HepG2 (cell line): ENCODE measurements around the gene HNRNPUL2. TPM values are rescaled to one million over a fixed set of nuclear protein-coding genes. Genes with fewer than 3 reads are reported as not detected.
A peak's percentile ranks its signal among the peaks of the same experiment; 100 is the strongest.

Experiments used
- ASH2L ChIP-seq: fragments of 300-600, 200-600 bp; sonication (generic); IDR thresholded peaks from 2 replicates; pipeline ENCODE4 v1.7.0; 2017; ENCODE audit warnings: low read depth, mild to moderate bottlenecking, moderate library complexity, mixed read lengths, low read length; ENCODE audit not compliant: insufficient read length
- CHD2 ChIP-seq: IDR thresholded peaks from 2 replicates; pipeline ENCODE4 v1.6.1; 2011; ENCODE audit warnings: low read depth, low read length, improper control_type of control experiment
- DR1 ChIP-seq: sonication (generic); formaldehyde crosslinking; IDR thresholded peaks from 2 replicates; pipeline ENCODE4 v1.8.0; 2021; ENCODE audit warnings: mild to moderate bottlenecking, missing genetic modification reagents, inconsistent platforms
- KDM3A ChIP-seq: IDR thresholded peaks from 2 replicates; pipeline ENCODE4 v1.6.1; 2018; ENCODE audit warnings: low read depth, missing compliant biosample characterization
- MAFK ChIP-seq, 2 experiments: IDR thresholded peaks in 1 of 2; conservative IDR thresholded peaks in 1 of 2; 2 replicates each; pipeline ENCODE4 v1.6.1; 2011; ENCODE audit warnings: improper control_type of control experiment in 2 of 2, low read length in 2 of 2
- MEIS2 ChIP-seq: sonication (generic); formaldehyde crosslinking; IDR thresholded peaks from 2 replicates; pipeline ENCODE4 v1.9.0; 2021; ENCODE audit warnings: mild to moderate bottlenecking, missing genetic modification reagents
- NFKBIZ ChIP-seq: IDR thresholded peaks from 2 replicates; pipeline ENCODE4 v1.6.1; 2018; ENCODE audit warnings: missing genetic modification reagents, missing compliant biosample characterization
- PBX3 ChIP-seq: sonication (generic); formaldehyde crosslinking; IDR thresholded peaks from 2 replicates; pipeline ENCODE4 v1.8.1; 2023; ENCODE audit warnings: missing genetic modification reagents, inconsistent platforms, borderline replicate concordance
- POLR2G ChIP-seq: fragments of 200-400 bp; formaldehyde crosslinking; IDR thresholded peaks from 2 replicates; pipeline ENCODE4 v1.6.1; 2018; ENCODE audit warnings: mild to moderate bottlenecking, low read depth, low read length, moderate library complexity
- RBFOX2 ChIP-seq: fragments of 200-400 bp; formaldehyde crosslinking; IDR thresholded peaks from 2 replicates; pipeline ENCODE4 v1.6.1; 2017; ENCODE audit warnings: low read depth, mild to moderate bottlenecking, low read length
- SOX5 ChIP-seq: IDR thresholded peaks from 2 replicates; pipeline ENCODE4 v1.6.1; 2016; ENCODE audit warnings: borderline replicate concordance
- SP4 ChIP-seq: sonication (generic); formaldehyde crosslinking; IDR thresholded peaks from 2 replicates; pipeline ENCODE4 v1.8.1; 2023; ENCODE audit warnings: mild to moderate bottlenecking, missing genetic modification reagents
- ZNF138 ChIP-seq: sonication (generic); formaldehyde crosslinking; IDR thresholded peaks from 2 replicates; pipeline ENCODE4 v1.5.0; 2020; ENCODE audit warnings: mild to moderate bottlenecking, low read depth, missing genetic modification reagents
- ZNF615 ChIP-seq: sonication (generic); formaldehyde crosslinking; IDR thresholded peaks from 2 replicates; pipeline ENCODE4 v1.5.0; 2020; ENCODE audit warnings: mild to moderate bottlenecking, missing genetic modification reagents, borderline replicate concordance
- polyA plus RNA-seq, 8 experiments: library from polyadenylated mRNA; depleted of rRNA in 3 of 8; stranded (reverse) in 7 of 8; unstranded in 1 of 8; fragments of >200 nt; fragmentation: Illumina TruSeq in 4 of 8; extraction: Trizol in 4 of 8; gene quantifications; 2 replicates each; pipeline versions ENCODE4 v1.2.1 to v1.2.3, GENCODE V29; 2011 to 2016; ENCODE audit warnings: low read depth in 4 of 8, missing spikeins in 1 of 8, mixed read lengths in 1 of 8; ENCODE audit not compliant: insufficient read depth in 1 of 8
- total RNA-seq, 5 experiments: library from RNA; depleted of rRNA; stranded (reverse); fragments of >200 nt; fragmentation: Illumina TruSeq; extraction: Trizol; gene quantifications; 2 replicates each; pipeline ENCODE4 v1.2.3, GENCODE V29; 2016; ENCODE audit warnings: low read depth in 1 of 5
- TF ChIP-seq, protein P1 (sequence below), 2 experiments: fragments of 450-650 bp in 1 of 2; sonication (generic) in 1 of 2; formaldehyde crosslinking in 1 of 2; IDR thresholded peaks; 2 replicates each; pipeline versions ENCODE4 v1.6.1 to v1.8.0; 2016 to 2022; ENCODE audit warnings: antibody characterized with exemption in 1 of 2, mild to moderate bottlenecking in 1 of 2, missing genetic modification reagents in 1 of 2
- TF ChIP-seq, protein P2 (sequence below): sonication (generic); formaldehyde crosslinking; IDR thresholded peaks from 2 replicates; pipeline ENCODE4 v1.9.0; 2022; ENCODE audit warnings: low read depth, missing genetic modification reagents

Gene HNRNPUL2
- total and polyA plus RNA-seq, 2 of the 13 experiments (the other 11 are each of a cell fraction or from before 2014, with no cell fraction given), result 8.4 to 9.6 TPM

DNA sequence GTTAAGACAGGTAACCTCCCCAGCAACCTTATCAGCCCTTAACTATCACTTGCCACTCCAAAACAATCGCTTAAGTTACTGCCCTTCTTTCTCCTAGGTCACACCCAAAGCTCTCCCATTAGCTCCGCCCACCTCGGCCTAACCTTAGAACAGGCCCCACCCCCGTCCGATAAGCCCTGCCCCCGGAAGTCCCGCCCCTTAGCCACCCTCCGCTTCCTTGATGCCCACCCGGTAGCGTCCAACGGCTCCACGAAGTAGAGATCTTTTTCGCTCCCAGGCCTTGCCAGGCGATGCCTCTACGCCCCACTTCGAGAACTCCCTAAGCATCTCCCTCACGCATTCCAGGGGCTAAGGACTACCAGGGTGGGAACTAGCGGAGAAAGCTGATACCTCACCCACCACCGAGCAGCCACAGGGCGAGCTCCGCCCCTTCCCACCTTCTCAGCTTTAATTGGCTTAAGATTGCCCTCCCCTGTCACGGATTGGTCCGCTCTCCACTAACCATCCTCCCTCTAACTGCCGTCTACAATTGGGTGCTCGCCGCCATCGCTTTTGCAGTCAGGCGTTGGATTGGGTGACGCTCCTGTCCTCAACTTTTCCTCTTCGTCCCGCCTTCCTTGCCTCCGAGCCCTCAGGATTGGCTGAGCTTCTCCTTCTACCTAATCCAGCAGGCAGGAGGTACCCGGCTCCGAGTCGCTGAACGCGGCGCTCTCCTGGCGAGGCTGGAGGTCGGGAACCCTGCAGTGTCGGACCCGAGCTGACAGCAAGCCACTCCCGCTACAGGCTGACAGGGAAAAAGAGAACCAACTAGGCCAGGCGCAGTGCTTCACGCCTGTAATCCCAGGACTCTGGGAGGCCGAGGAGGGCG, 26.7 kb upstream of the HNRNPUL2 start, which contains the start of gene ZBTB3 (continued):
- peak; percentile 52; the same call in 1 of the 2 replicates for TF ChIP-seq DR1 (CRISPR knock-in tag)
- TF ChIP-seq POLR2G, result peak; percentile 92
- no peak for TF ChIP-seq NFKBIZ
- TF ChIP-seq, protein P1, sequence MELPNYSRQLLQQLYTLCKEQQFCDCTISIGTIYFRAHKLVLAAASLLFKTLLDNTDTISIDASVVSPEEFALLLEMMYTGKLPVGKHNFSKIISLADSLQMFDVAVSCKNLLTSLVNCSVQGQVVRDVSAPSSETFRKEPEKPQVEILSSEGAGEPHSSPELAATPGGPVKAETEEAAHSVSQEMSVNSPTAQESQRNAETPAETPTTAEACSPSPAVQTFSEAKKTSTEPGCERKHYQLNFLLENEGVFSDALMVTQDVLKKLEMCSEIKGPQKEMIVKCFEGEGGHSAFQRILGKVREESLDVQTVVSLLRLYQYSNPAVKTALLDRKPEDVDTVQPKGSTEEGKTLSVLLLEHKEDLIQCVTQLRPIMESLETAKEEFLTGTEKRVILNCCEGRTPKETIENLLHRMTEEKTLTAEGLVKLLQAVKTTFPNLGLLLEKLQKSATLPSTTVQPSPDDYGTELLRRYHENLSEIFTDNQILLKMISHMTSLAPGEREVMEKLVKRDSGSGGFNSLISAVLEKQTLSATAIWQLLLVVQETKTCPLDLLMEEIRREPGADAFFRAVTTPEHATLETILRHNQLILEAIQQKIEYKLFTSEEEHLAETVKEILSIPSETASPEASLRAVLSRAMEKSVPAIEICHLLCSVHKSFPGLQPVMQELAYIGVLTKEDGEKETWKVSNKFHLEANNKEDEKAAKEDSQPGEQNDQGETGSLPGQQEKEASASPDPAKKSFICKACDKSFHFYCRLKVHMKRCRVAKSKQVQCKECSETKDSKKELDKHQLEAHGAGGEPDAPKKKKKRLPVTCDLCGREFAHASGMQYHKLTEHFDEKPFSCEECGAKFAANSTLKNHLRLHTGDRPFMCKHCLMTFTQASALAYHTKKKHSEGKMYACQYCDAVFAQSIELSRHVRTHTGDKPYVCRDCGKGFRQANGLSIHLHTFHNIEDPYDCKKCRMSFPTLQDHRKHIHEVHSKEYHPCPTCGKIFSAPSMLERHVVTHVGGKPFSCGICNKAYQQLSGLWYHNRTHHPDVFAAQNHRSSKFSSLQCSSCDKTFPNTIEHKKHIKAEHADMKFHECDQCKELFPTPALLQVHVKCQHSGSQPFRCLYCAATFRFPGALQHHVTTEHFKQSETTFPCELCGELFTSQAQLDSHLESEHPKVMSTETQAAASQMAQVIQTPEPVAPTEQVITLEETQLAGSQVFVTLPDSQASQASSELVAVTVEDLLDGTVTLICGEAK (IDR thresholded peaks at IDR 0.05), result peak; percentile 33; the same call in 1 of the 2 replicates
- TF ChIP-seq, protein P1 (CRISPR knock-in tag; IDR thresholded peaks at IDR 0.05), result no peak
- TF ChIP-seq MAFK (conservative IDR thresholded peaks at IDR 0.05 in 1 of 2, IDR thresholded peaks at IDR 0.05 in 1 of 2; ENCODE audit: low read length in 2 of 2), result no peak
- TF ChIP-seq RBFOX2, result peak; percentile 67
- no peak for TF ChIP-seq KDM3A (CRISPR knock-in tag)
- TF ChIP-seq SOX5, result no peak
- TF ChIP-seq CHD2, result peak; percentile 66; the same call in 1 of the 2 replicates
- no peak for TF ChIP-seq ZNF615 (CRISPR knock-in tag)
- TF ChIP-seq SP4 (CRISPR knock-in tag), result peak; percentile 98
- TF ChIP-seq ASH2L, result peak; percentile 93
- TF ChIP-seq PBX3, result no peak
- TF ChIP-seq MEIS2 (CRISPR knock-in tag), result peak; percentile 34; the same call in 1 of the 2 replicates
- TF ChIP-seq, protein P2, sequence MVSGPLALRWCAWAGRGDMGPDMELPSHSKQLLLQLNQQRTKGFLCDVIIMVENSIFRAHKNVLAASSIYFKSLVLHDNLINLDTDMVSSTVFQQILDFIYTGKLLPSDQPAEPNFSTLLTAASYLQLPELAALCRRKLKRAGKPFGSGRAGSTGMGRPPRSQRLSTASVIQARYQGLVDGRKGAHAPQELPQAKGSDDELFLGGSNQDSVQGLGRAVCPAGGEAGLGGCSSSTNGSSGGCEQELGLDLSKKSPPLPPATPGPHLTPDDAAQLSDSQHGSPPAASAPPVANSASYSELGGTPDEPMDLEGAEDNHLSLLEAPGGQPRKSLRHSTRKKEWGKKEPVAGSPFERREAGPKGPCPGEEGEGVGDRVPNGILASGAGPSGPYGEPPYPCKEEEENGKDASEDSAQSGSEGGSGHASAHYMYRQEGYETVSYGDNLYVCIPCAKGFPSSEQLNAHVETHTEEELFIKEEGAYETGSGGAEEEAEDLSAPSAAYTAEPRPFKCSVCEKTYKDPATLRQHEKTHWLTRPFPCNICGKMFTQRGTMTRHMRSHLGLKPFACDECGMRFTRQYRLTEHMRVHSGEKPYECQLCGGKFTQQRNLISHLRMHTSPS (CRISPR knock-in tag), result no peak
- no peak; the same call in 1 of the 2 replicates for TF ChIP-seq ZNF138 (CRISPR knock-in tag)
